ENCODE results near the gene ZNF276.

ZNF276 gene

DNA sequence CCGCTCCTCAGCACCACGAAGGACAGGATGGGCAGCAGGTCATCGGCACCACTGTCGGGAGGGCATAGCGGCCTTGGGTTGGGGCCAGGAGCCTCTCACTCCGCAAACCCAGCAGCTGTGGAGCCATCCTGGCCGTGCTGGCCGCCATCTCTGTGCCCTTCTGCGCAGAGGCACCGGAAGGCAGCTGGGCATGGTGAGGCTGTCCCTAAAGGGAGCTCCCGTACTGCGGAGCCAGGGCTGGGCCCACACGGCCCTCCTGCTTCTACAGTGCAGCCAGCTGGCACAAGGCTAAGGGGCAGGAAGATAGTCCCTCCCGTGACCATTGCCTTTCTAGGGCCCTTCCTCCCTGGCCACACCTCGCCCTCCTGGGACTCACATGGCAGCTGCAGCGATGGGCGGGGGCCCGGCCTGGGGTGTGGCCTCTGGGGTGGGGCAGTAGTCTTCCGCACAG lies 12.8 kb upstream of the ZNF276 start:
- DNase-seq (ENCODE audit: extremely low spot score): no peak
- POLR2A ChIA-PET: no interaction called here
- CTCF ChIA-PET: interaction anchor here (1.0 to 7.4 kb wide), 6 partner anchors 8 to 202 kb away, joined by 3 to 115 read pairs (median 10); partner anchors contain the start of gene SPATA2L

DNA sequence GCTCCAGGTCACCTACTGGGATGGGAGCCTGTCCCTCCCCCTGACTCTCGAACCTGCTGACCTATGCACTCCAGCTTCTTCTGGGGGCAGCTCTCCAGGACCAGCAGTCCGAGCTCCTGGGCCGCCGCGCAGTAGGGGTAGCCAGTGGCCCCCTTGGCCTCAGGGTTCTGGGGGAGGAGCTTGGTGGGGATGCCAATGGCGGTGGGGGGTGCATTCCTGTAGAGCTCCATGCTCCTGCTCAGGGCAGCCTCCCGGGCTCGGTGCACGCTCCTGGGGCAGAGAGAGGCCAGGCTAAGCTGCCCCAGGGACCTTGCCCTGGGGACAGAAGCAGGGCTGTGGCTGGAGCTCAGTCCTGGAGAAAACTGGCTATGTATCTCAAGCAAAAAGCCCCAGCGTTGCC lies 12.2 kb upstream of the ZNF276 start:
- no peak for DNase-seq (ENCODE audit: extremely low spot score)
- ChIA-PET CTCF (interaction anchor here (1.6 to 7.4 kb wide), 4 partner anchors 9 to 201 kb away, joined by 4 to 115 read pairs (median 20); partner anchors contain the start of gene SPATA2L), POLR2A (no interaction called here)
- TF ChIP-seq, protein P1, sequence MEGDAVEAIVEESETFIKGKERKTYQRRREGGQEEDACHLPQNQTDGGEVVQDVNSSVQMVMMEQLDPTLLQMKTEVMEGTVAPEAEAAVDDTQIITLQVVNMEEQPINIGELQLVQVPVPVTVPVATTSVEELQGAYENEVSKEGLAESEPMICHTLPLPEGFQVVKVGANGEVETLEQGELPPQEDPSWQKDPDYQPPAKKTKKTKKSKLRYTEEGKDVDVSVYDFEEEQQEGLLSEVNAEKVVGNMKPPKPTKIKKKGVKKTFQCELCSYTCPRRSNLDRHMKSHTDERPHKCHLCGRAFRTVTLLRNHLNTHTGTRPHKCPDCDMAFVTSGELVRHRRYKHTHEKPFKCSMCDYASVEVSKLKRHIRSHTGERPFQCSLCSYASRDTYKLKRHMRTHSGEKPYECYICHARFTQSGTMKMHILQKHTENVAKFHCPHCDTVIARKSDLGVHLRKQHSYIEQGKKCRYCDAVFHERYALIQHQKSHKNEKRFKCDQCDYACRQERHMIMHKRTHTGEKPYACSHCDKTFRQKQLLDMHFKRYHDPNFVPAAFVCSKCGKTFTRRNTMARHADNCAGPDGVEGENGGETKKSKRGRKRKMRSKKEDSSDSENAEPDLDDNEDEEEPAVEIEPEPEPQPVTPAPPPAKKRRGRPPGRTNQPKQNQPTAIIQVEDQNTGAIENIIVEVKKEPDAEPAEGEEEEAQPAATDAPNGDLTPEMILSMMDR (IDR thresholded peaks at IDR 0.05; ENCODE audit: control extremely low read depth, extremely low read depth, low read depth, missing control alignments): no peak

More for the DNA sequence above, 12.8 kb upstream of the ZNF276 start:
- TF ChIP-seq, protein P1 (IDR thresholded peaks at IDR 0.05; ENCODE audit: control extremely low read depth, extremely low read depth, low read depth, missing control alignments): no peak

DNA sequence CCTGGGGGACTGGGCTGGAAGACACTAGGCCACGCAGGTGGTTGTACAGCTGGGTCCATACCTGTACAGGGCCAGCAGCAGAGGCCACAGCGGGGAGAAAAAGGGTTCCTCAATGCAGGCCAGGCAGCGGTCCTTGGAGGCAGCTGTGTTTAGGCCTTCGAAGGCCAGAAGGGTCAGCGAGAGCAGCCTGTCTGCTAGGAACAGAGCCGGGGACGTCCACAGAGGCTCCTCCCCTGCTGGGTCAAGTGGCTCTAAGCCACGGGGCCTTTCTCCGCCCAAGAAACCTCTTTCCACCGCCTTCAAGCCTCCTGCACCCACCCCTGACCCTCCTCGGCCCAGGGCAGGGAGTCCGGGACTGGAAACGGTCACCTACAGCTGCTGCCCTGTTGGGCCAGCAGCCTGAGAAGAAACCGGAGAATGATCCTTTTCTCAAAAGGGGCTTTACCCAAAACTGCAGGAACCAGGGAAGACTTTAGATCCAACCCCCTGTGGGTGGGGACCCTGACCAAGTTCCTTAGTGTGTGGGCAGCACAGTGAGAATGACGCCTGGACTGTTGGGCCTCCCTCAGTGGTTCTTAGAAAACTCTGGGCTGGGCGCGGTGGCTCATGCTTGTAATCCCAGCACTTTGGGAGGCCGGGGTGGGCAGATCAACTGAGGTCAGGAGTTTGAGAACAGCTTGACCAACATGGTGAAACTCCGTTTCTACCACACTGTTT lies 11.5 kb upstream of the ZNF276 start:
- TF ChIP-seq, protein P1 (IDR thresholded peaks at IDR 0.05; ENCODE audit: control extremely low read depth, extremely low read depth, low read depth, missing control alignments): no peak
- no peak for DNase-seq (ENCODE audit: extremely low spot score)
- POLR2A ChIA-PET: no interaction called here
- CTCF ChIA-PET: interaction anchor here (1.6 to 7.4 kb wide), 4 partner anchors 10 to 200 kb away, joined by 4 to 115 read pairs (median 20); partner anchors contain the start of gene SPATA2L

DNA sequence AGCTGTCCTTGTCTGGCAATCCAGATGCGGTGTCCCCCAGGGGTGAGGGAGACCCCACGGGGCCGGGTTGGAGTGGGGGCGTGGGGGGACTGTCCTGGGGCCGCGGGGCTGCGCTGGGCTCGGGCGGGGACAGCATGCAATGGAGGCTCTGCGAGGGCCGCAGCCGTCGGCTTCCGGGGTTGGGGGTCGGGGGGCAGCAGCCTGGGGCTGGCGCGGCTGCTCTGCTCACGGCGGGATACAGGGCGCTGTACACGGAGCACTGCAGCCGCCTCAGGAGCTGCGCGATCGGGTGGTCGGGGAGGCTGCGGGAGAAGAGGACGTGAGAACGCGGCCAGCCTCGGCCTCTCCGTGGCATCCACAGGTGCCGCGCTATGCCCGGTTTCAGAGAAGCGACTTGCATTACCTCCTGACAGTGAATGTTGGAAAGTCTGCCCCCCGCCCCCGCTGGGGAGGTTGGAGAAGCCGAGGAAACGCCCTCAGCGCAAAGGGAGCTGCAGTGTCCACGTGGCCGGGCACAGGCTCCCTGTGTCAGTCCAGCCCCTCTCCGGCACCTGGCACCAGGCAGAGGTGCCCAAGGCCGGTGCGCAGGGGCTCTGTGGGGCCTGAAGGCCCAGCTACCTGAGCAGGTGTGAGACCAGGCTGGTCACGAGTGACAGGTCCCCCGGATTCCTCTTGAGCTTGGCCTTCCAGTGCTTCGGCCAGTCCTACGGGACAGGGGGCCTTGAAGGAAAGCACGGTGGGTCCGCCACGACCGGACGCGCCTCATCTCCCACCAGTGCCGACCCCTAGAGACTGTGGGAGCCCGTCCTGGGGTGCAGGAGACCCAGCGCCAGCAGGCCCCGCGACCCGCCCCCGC lies 10.4 kb upstream of the ZNF276 start:
- CTCF ChIA-PET: interaction anchor here (2.3 to 7.4 kb wide), 3 partner anchors 11 to 150 kb away, joined by 17 to 115 read pairs (median 24); partner anchors contain the start of gene SPATA2L
- no peak for DNase-seq (ENCODE audit: extremely low spot score)
- POLR2A ChIA-PET: interaction anchor here (0.6 to 0.9 kb wide), 2 partner anchors 13 to 52 kb away, joined by 3 to 7 read pairs; no protein-coding TSS in a partner anchor
- TF ChIP-seq, protein P1 (IDR thresholded peaks at IDR 0.05; ENCODE audit: control extremely low read depth, extremely low read depth, low read depth, missing control alignments): no peak

DNA sequence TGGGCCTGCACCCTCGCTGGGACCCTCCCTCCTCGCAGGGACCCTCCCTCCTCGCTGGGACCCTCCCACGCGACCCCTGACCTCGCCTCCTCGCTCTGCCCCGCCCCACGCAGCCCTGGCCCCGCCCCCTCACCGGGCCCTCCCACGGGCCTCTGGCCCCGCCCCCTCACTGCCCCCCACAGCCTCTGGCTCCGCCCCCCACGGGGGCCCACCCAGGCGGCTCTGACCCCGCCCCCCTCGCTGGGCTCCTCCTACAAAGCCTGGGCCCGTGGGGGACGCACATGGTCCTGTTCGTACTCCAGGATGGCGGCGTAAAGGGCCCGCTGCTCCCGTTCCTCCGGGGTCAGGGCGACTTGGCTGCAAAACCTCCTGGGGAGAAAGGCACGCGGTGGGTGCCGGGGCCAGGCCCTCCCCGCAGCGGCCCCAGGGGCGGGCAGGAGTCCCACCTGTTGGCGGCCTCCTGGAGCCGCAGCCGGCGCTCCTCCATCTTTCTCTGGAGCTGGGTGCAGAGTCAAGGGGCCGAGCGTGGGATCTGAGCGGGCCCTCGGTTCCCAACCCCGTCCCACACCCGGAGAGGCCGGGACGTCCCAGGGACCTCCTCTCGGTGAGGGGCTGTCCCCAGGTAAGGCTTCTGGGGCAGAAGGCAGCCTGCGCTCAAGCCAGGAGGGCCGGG lies 9.6 kb upstream of the ZNF276 start:
- ChIA-PET POLR2A (interaction anchor here (0.6 kb wide), 1 partner anchor 128 kb away, joined by 3 read pairs; no protein-coding TSS in a partner anchor), CTCF (interaction anchor here (1.4 to 4.3 kb wide), 3 partner anchors 12 to 149 kb away, joined by 3 to 24 read pairs (median 6); partner anchors contain the start of gene SPATA2L)
- DNase-seq (ENCODE audit: extremely low spot score): peak; percentile 96
- TF ChIP-seq, protein P1 (IDR thresholded peaks at IDR 0.05; ENCODE audit: control extremely low read depth, extremely low read depth, low read depth, missing control alignments): no peak
